GM18868 (cell line): Measurements from ENCODE around the gene LRR1.
A peak's percentile ranks its signal among the peaks of the same experiment; 100 is the strongest.
"Not testable (repeated sequence)": the region's sequence is repeated elsewhere in the genome, so short reads cannot be mapped to it uniquely, and the experiment has no call there.

ENCODE experiments used
- ATAC-seq: cut with Tn5 transposase; IDR thresholded peaks from one replicate; pipeline ENCODE4 v1.9.1; 2021; ENCODE audit warnings: mild to moderate bottlenecking, moderate library complexity; ENCODE audit not compliant: unreplicated experiment

The LRR1 gene

DNA sequence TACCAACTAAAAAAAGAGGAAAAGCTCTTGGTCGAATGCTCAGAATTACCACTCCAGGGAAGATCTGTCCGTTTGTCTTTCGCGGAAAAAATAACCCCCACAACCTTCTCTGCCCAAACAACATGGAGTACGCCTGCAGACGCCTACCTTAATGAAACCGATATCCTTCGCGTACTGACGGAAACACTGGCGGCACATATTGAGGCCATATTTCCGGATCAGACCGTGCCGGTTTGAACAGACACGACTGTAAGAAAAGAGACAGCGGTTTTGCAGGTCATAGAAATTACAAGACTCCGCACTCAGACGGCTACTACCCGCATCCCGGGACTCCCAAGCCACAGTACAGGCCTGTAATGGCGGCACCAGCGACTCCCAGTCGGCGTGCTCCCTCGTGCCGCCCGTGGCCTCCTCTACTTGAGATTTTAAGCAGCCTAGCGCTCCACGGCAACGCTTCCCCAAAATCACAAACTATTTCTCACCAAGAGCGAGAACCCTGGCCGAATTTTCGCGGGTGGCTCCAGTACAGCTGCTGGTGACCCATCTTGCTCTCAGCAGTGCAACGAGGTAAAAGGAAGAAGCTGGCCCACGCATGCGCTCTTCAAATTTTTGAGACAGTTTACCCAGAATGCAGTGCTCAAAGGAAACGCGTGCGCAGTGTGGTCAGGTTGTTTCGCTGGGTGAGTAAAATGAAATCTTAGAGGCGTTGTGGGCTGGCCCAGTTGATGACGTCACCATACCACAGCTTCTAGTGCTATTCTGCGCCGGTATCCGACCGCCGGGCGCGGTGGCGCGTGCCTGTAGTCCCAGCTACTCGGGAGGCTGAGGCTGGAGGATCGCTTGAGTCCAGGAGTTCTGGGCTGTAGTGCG, 12.7 kb upstream of the LRR1 start, which contains the start of gene RPS29:
RPS29 (minus strand) TSS at position 578 of the 870 bp plus-strand sequence; CDS start at position 544, 34 bp downstream.
- ATAC-seq = peak; percentile 88

GRCh38 chr14:49586673-49587460, 11.9 kb upstream of the LRR1 start:
- peak; percentile 23 for ATAC-seq

- ATAC-seq = no peak
Measured at GRCh38 chr14:49589387-49589786, 9.4 kb upstream of the LRR1 start.

GRCh38 chr14:49593016-49593415, 5.7 kb upstream of the LRR1 start:
- peak; percentile 30 for ATAC-seq

DNA sequence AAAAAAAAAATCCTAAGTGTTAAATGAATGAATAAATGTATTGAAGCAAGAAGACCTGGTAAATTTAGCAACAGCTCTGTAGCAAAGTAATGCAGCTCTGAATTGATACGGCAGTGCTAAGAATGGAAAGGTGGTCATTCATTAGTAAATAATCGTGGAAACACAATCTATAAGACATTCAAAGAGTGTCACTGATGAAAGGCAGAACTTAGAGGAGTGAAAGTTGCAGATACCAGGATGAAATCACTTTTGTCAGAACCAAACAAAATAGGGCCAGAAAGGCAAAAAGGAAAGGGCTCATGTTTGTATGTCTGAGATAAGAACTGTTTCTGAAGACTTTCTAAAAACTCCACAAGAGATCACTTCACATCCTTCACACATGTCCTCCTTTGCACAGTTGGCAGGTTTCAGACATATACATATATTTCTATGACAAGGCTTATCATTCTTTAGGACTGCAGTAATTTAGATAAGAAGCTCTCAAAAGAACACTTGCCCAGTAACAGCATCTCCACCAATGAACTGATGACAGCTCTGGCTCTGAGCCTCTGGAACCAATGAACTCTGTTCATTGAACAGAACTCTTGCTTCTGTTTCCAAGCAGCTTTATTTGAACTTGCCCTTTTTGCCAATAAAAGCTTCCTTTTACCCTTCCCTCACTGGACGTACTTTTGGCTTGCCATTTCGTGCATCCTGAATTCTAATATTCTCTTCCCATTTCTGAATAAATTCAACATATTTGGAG, 4.2 kb upstream of the LRR1 start:
- peak; percentile 31 for ATAC-seq

DNA sequence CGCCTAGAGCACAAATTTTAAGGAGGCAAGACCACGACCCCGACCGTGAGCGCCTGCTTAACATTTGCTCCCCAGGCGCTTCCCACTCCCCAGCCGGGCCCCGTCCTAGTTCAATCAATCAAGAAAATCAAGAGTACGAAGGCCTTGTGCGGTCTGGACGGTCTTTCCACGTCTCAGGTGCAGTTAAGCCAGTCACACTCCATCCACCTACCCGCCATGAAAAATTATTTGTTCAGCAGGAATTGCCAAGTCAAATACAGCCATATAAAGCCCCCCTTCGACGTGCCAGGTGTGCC, 603 bp upstream of the LRR1 start:
- no peak for ATAC-seq

DNA sequence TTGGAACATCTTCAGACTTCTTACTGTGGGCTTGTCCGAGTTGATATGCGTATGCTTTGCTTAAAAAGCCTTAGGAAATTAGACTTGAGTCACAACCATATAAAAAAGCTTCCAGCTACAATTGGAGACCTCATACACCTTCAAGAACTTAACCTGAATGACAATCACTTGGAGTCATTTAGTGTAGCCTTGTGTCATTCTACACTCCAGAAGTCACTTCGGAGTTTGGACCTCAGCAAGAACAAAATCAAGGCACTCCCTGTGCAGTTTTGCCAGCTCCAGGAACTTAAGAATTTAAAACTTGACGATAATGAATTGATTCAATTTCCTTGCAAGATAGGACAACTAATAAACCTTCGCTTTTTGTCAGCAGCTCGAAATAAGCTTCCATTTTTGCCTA, 8.8 kb downstream of the LRR1 start:
- no peak for ATAC-seq

DNA sequence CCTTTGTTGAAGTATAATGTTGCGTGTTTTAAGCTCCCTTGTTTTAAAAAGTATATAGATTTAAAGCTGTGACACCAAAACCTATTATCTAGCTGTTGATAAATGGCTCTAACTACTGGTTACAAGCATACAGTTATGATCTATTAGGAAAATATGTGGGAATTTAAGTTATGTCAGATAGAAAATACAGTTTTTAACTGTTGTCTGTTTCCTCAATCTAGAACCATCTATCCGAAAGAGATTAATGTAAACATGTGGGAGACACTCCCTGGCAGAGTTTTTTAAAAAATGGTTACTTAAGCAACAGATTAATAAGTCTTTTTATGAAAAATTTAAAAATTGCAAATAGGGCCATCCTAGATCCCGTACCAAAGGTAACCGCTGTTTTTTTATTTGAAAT, 13.5 kb downstream of the LRR1 start:
- ATAC-seq = no peak

GRCh38 chr14:49612671-49613070, 13.9 kb downstream of the LRR1 start:
- no peak for ATAC-seq

DNA sequence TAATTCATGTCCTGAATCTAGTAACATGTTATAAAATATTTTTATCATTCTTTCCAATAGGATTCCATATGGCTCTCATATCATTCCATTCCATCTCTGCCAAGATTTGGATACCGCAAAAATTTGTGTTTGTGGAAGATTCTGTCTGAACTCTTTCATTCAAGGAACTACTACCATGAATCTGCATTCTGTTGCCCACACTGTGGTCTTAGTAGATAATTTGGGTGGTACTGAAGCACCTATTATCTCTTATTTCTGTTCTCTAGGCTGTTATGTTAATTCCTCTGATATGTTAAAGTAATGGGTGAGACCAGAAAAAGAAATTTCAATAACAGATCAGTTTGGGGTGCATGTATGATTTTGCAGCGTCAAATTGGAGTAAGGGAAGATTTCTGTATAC, 15.5 kb downstream of the LRR1 start:
- ATAC-seq = no peak

DNA sequence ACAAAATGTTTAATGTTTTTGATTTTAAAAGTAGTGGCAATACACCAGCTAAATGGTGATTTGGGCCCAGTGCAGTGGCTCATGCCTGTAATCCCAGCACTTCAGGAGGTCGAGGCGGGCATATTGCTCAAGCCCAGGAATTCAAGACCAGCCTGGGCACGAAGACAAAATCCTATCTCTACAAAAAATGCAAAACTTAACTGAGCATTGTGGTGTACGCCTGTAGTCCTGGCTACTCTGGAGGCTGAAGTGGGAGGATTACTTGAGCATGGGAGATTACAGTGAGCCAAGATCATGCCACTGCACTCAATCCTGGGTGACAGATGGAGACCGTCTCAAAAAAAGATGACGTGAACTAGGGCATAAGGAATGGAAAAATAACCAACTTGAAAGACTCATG, 17.0 kb downstream of the LRR1 start:
- ATAC-seq = no peak

GRCh38 chr14:49617852-49618519, 19.2 kb downstream of the LRR1 start:
- ATAC-seq = no peak

DNA sequence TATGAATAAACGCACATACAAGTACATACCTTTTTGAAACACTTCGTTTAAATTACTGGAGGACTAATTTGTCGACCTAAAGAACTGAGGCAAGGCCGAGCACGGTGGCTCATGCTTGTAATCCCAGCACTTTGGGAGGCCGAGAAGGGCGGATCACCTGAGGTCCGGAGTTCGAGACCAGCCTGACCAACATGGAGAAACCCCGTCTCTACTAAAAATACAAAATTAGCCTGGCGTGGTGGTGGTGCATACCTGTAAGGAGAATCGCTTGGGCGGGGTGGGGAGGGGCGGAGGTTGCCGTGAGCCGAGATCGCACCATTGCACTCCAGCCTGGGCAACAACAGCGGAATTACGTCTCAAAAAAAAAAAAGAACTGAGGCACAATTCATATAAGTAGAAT, 20.5 kb downstream of the LRR1 start:
- not testable (repeated sequence) for ATAC-seq

- no peak for ATAC-seq
Measured at GRCh38 chr14:49619730-49620129, 21.0 kb downstream of the LRR1 start.

DNA sequence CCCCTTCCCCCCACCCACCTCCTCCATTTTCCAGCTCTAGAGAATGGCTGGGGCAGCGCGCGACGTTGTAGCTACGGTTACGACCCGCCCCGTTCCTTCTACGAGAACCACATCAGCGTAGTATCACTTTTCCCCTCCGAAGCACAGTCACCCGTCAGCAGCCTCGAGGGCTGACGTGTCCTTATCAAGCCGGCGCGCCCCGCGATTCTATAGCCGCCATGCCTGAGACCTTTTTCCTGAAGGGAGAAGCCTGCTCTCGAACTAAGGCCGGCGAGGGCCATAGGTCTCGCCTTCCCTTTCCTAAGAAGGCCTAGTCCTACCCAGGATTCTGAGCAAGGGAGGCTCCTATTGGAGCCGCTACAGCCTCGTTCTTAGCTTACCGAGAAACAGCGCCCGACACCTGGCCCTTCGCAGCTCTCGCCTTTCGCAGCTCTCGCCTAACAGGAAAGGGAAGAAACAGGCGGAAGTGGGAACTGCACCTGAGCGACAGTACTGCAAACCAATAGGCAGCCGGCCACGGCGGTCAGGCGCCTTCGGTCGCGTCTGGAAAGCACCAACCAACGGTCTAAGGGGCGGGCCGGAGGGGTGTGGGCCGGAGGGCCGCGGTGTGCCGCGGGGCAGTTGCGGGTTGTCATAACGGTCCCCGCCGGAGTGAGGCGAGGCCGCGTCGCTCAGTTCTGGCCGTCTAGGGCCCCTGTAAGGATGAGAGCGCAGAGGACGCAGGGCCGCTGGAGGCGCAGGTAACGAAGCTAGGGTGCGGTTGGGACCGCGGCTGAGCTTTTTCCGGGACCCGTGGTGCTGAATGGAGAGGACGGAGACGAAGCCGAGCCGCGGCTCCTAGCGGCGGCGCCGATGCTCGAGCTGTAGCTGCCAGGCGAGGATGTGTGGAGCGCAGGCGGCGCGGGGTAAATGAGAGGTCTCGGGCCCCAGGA, 21.7 kb downstream of the LRR1 start, which contains the start of the genes MGAT2 and RPL36AL:
MGAT2 (plus strand) TSS at position 618 of the 932 bp plus-strand sequence. CDS start 470 bp downstream, outside the sequence.
RPL36AL (minus strand) TSS at position 445 of the 932 bp plus-strand sequence. CDS start 1,522 bp downstream, outside the sequence.
- ATAC-seq = peak; percentile 94

DNA sequence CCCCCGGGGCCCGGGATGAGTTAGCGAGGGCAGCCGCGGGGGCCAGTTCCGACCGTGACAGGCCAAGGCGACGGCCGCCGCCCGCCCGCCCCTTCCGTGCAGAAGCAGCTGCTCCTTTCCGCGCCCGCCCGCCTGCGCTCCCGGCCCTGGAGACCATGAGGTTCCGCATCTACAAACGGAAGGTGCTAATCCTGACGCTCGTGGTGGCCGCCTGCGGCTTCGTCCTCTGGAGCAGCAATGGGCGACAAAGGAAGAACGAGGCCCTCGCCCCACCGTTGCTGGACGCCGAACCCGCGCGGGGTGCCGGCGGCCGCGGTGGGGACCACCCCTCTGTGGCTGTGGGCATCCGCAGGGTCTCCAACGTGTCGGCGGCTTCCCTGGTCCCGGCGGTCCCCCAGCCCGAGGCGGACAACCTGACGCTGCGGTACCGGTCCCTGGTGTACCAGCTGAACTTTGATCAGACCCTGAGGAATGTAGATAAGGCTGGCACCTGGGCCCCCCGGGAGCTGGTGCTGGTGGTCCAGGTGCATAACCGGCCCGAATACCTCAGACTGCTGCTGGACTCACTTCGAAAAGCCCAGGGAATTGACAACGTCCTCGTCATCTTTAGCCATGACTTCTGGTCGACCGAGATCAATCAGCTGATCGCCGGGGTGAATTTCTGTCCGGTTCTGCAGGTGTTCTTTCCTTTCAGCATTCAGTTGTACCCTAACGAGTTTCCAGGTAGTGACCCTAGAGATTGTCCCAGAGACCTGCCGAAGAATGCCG, 22.6 kb downstream of the LRR1 start:
- ATAC-seq = peak; percentile 29

- ATAC-seq = no peak
Measured at GRCh38 chr14:49622022-49622607, 23.4 kb downstream of the LRR1 start.

- ATAC-seq = no peak
Measured at GRCh38 chr14:49623387-49623786, 24.6 kb downstream of the LRR1 start.
